IMR-90 (cell line): Measurements from ENCODE around the gene ACP4. TPM values are rescaled to one million over a fixed set of nuclear protein-coding genes. Genes with fewer than 3 reads are reported as not detected.

Experiments used
- ATAC-seq: fragments of 200-7000 bp; cut with Tn5 transposase; 2 replicates; pipeline ENCODE4 v1.9.1; 2020; ENCODE audit warnings: low read depth, mild to moderate bottlenecking, moderate library complexity
- BruUV-seq: library from RNA; stranded (reverse); fragments of 400-500 nt; replicated peaks from 2 replicates; lab custom pipeline; 2021; lab: Mats Ljungman, UMichigan
- CTCF ChIA-PET: fragments of 300-600 bp; formaldehyde crosslinking; extraction: SDS; loops from one replicate; lab custom pipeline; 2021; ENCODE audit warnings: antibody characterized with exemption; lab: Yijun Ruan, JAX
- POLR2A ChIA-PET: fragments of 300-600 bp; sonication (Branson Sonifier 250); formaldehyde crosslinking; loops from one replicate; lab custom pipeline; 2022; ENCODE audit warnings: antibody characterized with exemption; ENCODE audit not compliant: unreplicated experiment; lab: Charles Lee
- DNase-seq: peaks from one replicate; pipeline ENCODE4 v3.0.0; 2013
- H2AFZ ChIP-seq: replicated peaks from 2 replicates; pipeline ENCODE3; 2013; ENCODE audit warnings: low read length, mild to moderate bottlenecking; ENCODE audit not compliant: poor library complexity
- H2AK5ac ChIP-seq: 2 replicates; pipeline ENCODE4 v1.6.1; 2013; ENCODE audit warnings: low read depth, low read length, inconsistent platforms
- H2AK9ac ChIP-seq: replicated peaks from 2 replicates; pipeline ENCODE3; 2013; ENCODE audit warnings: mild to moderate bottlenecking, low read depth, low read length, moderate library complexity; ENCODE audit not compliant: poor library complexity
- H2BK120ac ChIP-seq: 2 replicates; pipeline ENCODE4 v1.6.1; 2013; ENCODE audit warnings: low read depth, low read length, inconsistent platforms
- H2BK15ac ChIP-seq: 3 replicates; pipeline ENCODE4 v1.6.1; 2013; ENCODE audit warnings: low read depth, low read length, inconsistent platforms
- H2BK20ac ChIP-seq: 2 replicates; pipeline ENCODE4 v1.6.1; 2013; ENCODE audit warnings: low read depth, mild to moderate bottlenecking, inconsistent platforms, low read length, moderate library complexity
- H2BK5ac ChIP-seq: 2 replicates; pipeline ENCODE4 v1.6.1; 2013; ENCODE audit warnings: mild to moderate bottlenecking, low read depth, low read length, inconsistent platforms; ENCODE audit not compliant: poor library complexity, severe bottlenecking
- H3K14ac ChIP-seq: replicated peaks from 2 replicates; pipeline ENCODE4 v1.6.1; 2013; ENCODE audit warnings: low read depth, low read length, inconsistent platforms
- H3K18ac ChIP-seq: 2 replicates; pipeline ENCODE4 v1.6.1; 2013; ENCODE audit warnings: low read depth, low read length, control low read depth
- H3K23ac ChIP-seq: 2 replicates; pipeline ENCODE4 v1.6.1; 2013; ENCODE audit warnings: low read depth, low read length, inconsistent platforms
- H3K27ac ChIP-seq: 2 replicates; pipeline ENCODE4 v1.5.1; 2013; ENCODE audit warnings: mild to moderate bottlenecking, control low read depth, low read length; ENCODE audit not compliant: insufficient read depth
- H3K27me3 ChIP-seq: 2 replicates; pipeline ENCODE4 v1.6.1; 2013; ENCODE audit warnings: low read length; ENCODE audit not compliant: control insufficient read depth, insufficient read depth
- H3K36me3 ChIP-seq: 2 replicates; pipeline ENCODE4 v1.6.1; 2013; ENCODE audit warnings: low read length, mixed read lengths; ENCODE audit not compliant: control insufficient read depth, insufficient read depth
- H3K4ac ChIP-seq: 2 replicates; pipeline ENCODE4 v1.6.1; 2013; ENCODE audit warnings: low read depth, low read length, inconsistent platforms
- H3K4me1 ChIP-seq: 2 replicates; pipeline ENCODE4 v1.6.1; 2013; ENCODE audit warnings: low read length, mixed read lengths; ENCODE audit not compliant: control insufficient read depth, insufficient read depth
- H3K4me2 ChIP-seq: 2 replicates; pipeline ENCODE4 v1.6.1; 2013; ENCODE audit warnings: low read depth, mild to moderate bottlenecking, control low read depth, low read length, moderate library complexity
- H3K4me3 ChIP-seq: 2 replicates; pipeline ENCODE4 v1.5.1; 2013; ENCODE audit warnings: low read depth, mild to moderate bottlenecking, control low read depth, low read length, moderate library complexity; ENCODE audit not compliant: insufficient read depth
- H3K56ac ChIP-seq: 2 replicates; pipeline ENCODE4 v1.6.1; 2013; ENCODE audit warnings: low read length, inconsistent platforms; ENCODE audit not compliant: insufficient read depth; ENCODE audit errors: extremely low read depth
- H3K79me1 ChIP-seq, 2 experiments: 2 replicates each; pipeline ENCODE4 v1.6.1; 2013; ENCODE audit warnings: low read length in 2 of 2, inconsistent platforms in 1 of 2, low read depth in 1 of 2
- H3K9ac ChIP-seq: 2 replicates; pipeline ENCODE4 v1.6.1; 2013; ENCODE audit warnings: low read depth, low read length, control low read depth
- H3K9me1 ChIP-seq: 2 replicates; pipeline ENCODE4 v1.6.1; 2013; ENCODE audit warnings: low read length, inconsistent platforms; ENCODE audit not compliant: insufficient read depth
- H3K9me3 ChIP-seq: 2 replicates; pipeline ENCODE4 v1.6.1; 2013; ENCODE audit warnings: low read length; ENCODE audit not compliant: control insufficient read depth, insufficient read depth
- H4K20me1 ChIP-seq: 2 replicates; pipeline ENCODE4 v1.6.1; 2013; ENCODE audit warnings: low read length, inconsistent platforms; ENCODE audit not compliant: insufficient read depth
- H4K5ac ChIP-seq: 2 replicates; pipeline ENCODE4 v1.6.1; 2013; ENCODE audit warnings: mild to moderate bottlenecking, low read depth, low read length, control low read depth
- H4K8ac ChIP-seq, 2 experiments: 2 replicates each; pipeline ENCODE4 v1.6.1; 2013; ENCODE audit warnings: low read depth in 2 of 2, low read length in 2 of 2, control low read depth in 1 of 2, inconsistent platforms in 1 of 2
- H4K91ac ChIP-seq: 2 replicates; pipeline ENCODE4 v1.6.1; 2013; ENCODE audit warnings: low read depth, low read length, inconsistent platforms; ENCODE audit not compliant: insufficient read depth
- BHLHE40 ChIP-seq: fragments of 150-350 bp; IDR thresholded peaks from 2 replicates; pipeline ENCODE4 v1.6.1; 2016; ENCODE audit warnings: mild to moderate bottlenecking, low read depth, low read length
- CTCF ChIP-seq: conservative IDR thresholded peaks from 2 replicates; pipeline ENCODE4 v1.5.1; 2012; ENCODE audit warnings: mild to moderate bottlenecking, low read depth, low read length, improper control_type of control experiment
- FOS ChIP-seq: fragments of 150-350 bp; IDR thresholded peaks from 2 replicates; pipeline ENCODE4 v1.6.1; 2016; ENCODE audit warnings: low read depth, low read length
- MAZ ChIP-seq: IDR thresholded peaks from 2 replicates; pipeline ENCODE4 v1.6.1; 2012; ENCODE audit warnings: low read depth, mild to moderate bottlenecking, low read length, improper control_type of control experiment, moderate library complexity, borderline replicate concordance
- MXI1 ChIP-seq: IDR thresholded peaks from 2 replicates; pipeline ENCODE4 v1.6.1; 2012; ENCODE audit warnings: low read depth, mild to moderate bottlenecking, low read length, moderate library complexity, borderline replicate concordance
- NFE2L2 ChIP-seq: fragments of 150-350 bp; IDR thresholded peaks from 2 replicates; pipeline ENCODE4 v1.6.1; 2016; ENCODE audit warnings: low read depth, mild to moderate bottlenecking, low read length
- RAD21 ChIP-seq: IDR thresholded peaks from 2 replicates; pipeline ENCODE4 v1.6.1; 2012; ENCODE audit warnings: low read length, improper control_type of control experiment
- RCOR1 ChIP-seq: IDR thresholded peaks from 2 replicates; pipeline ENCODE4 v1.6.1; 2012; ENCODE audit warnings: mild to moderate bottlenecking, low read length, improper control_type of control experiment; ENCODE audit not compliant: insufficient replicate concordance
- SMC3 ChIP-seq: fragments of 150-350 bp; IDR thresholded peaks from 2 replicates; pipeline ENCODE4 v1.6.1; 2016; ENCODE audit warnings: low read depth, mild to moderate bottlenecking, antibody characterized with exemption, low read length, moderate library complexity
- WGBS, 2 experiments: methylation state at CpG; one replicate each; pipeline versions ENCODE4 v1.1.5 to v1.1.7; 2013; ENCODE audit warnings: missing lambda C conversion rate in 2 of 2; ENCODE audit not compliant: insufficient read length in 1 of 2; ENCODE audit errors: extremely low coverage in 2 of 2; 5-methylcytosine and 5-hydroxymethylcytosine counted together
- dilution Hi-C: fragments of 300-500 bp; cut with HindIII; formaldehyde crosslinking; loops from one replicate; pipeline ENCODE4 v1.14.3; 2018; ENCODE audit warnings: low sequenced_read_pairs; ENCODE audit not compliant: unreplicated experiment
- in situ Hi-C: fragments of 300-500 bp; cut with MboI; formaldehyde crosslinking; loops from 3 replicates; pipeline ENCODE4 v1.14.3; 2019; ENCODE audit warnings: low sequenced_read_pairs, inconsistent platforms, mixed read lengths
- intact Hi-C: fragments of 100-400 bp; cut with micrococcal nuclease; formaldehyde crosslinking; loops from 2 replicates; pipeline ENCODE4 v1.10.0; 2022
- polyA plus RNA-seq, 3 experiments: library from polyadenylated mRNA; depleted of rRNA; stranded (reverse); fragments of >200 nt; gene quantifications; 2 replicates each; pipeline ENCODE4 v1.2.3, GENCODE V29; 2012; ENCODE audit warnings: low replicate concordance in 1 of 3
- total RNA-seq: library from RNA; depleted of rRNA; stranded (reverse); fragments of >200 nt; gene quantifications from 2 replicates; pipeline ENCODE4 v1.2.3, GENCODE V29; 2012

The ACP4 gene
- total and polyA plus RNA-seq, 2 of the 4 experiments (the other 2 are of a cell fraction): not detected

GRCh38 chr19:50778906-50779430 is 11.2 kb upstream of the ACP4 start:
- intact Hi-C loops: no loop called here

More at GRCh38 chr19:50778906-50779430, 11.2 kb upstream of the ACP4 start:
- no peak overlapping the region for H3K4me3 ChIP-seq
- no peak overlapping the region for H3K23ac ChIP-seq
- no peaks in the 10 kb centered on the region for H3K36me3 ChIP-seq
- no peaks in the 10 kb centered on the region for H3K9me3 ChIP-seq
- H2BK15ac ChIP-seq: no peak overlapping the region
- H2AK5ac ChIP-seq: no peak overlapping the region
- H3K9ac ChIP-seq: no peak overlapping the region
- H3K9me1 ChIP-seq: no peaks in the 10 kb centered on the region
- in situ Hi-C loops (loop anchor here (5.0 kb wide), 1 partner anchor 72 kb away; no protein-coding TSS in a partner anchor), dilution Hi-C loops (no loop called here)
- no peak for DNase-seq
- CTCF ChIA-PET: no interaction called here
- POLR2A ChIA-PET: no interaction called here
- H3K4me1 ChIP-seq: no peaks in the 10 kb centered on the region
- no peak for TF ChIP-seq NFE2L2
- no peak for TF ChIP-seq RCOR1
- TF ChIP-seq MAZ: no peak
- no peak for TF ChIP-seq MXI1
- TF ChIP-seq BHLHE40: no peak
- TF ChIP-seq RAD21: no peak
- TF ChIP-seq FOS: no peak
- TF ChIP-seq SMC3: no peak
- TF ChIP-seq CTCF: no peak
- H2AK9ac ChIP-seq: no peak overlapping the region
- peaks cover 32% of the 10 kb centered on the region for H3K27me3 ChIP-seq
- ATAC-seq: no peak
- no TSS peak for BruUV-seq
- no peak overlapping the region for H4K91ac ChIP-seq
- no peak overlapping the region for H4K5ac ChIP-seq
- H3K4ac ChIP-seq: no peak overlapping the region
- H3K4me2 ChIP-seq: no peak overlapping the region
- no peak overlapping the region for H2BK20ac ChIP-seq
- H2BK120ac ChIP-seq: no peak overlapping the region
- H3K14ac ChIP-seq: no peak overlapping the region
- H3K56ac ChIP-seq: no peak overlapping the region
- H4K8ac ChIP-seq: no peak overlapping the region
- no peak overlapping the region for H3K27ac ChIP-seq
- WGBS, 2 experiments: 80% methylated on average over 1 of the region's 7 CpGs; no CpG with 5 or more reads in 1 of the 2 experiments
- no peaks in the 10 kb centered on the region for H3K79me1 ChIP-seq
- H2AFZ ChIP-seq: no peak overlapping the region
- no peak overlapping the region for H2BK5ac ChIP-seq
- no peak overlapping the region for H3K18ac ChIP-seq
- H4K20me1 ChIP-seq: no peaks in the 10 kb centered on the region
